ENCODE results near the gene PHKB.
"Not testable (repeated sequence)": the region's sequence is repeated elsewhere in the genome, so short reads cannot be mapped to it uniquely, and the experiment has no call there.

Gene PHKB

GRCh38 chr16:47460711-47461597, at the start of gene PHKB, which contains the start of gene ITFG1:
Gene PHKB (plus strand): TSS chr16:47461331. CDS start chr16:47461351, 20 bp downstream.
Gene ITFG1 (minus strand): TSS chr16:47461063. CDS start chr16:47461045, 18 bp downstream.
- DNase-seq, result peak; percentile 93 to 94

DNA sequence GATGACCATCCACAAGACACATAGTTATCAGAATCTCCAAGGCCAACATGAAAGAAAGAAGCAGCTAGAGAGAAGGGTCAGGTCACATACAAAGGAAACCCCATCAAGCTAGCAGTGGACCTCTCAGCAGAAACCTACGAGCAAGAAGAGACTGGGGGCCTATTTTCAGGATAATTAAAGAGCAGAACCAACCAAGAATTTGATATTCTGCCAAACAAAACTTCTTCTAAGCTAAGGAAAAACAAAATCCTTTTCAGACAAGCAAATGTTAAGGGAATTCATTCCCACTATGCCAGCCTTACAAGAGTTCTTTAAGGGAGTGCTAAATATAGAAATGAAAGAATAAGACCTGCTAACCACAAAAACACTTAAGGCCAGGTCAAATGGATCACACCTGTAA, 48.1 kb upstream of the PHKB start:
- no peak for DNase-seq

- no peak for DNase-seq
Observed at GRCh38 chr16:47416869-47417268, 44.3 kb upstream of the PHKB start.

DNA sequence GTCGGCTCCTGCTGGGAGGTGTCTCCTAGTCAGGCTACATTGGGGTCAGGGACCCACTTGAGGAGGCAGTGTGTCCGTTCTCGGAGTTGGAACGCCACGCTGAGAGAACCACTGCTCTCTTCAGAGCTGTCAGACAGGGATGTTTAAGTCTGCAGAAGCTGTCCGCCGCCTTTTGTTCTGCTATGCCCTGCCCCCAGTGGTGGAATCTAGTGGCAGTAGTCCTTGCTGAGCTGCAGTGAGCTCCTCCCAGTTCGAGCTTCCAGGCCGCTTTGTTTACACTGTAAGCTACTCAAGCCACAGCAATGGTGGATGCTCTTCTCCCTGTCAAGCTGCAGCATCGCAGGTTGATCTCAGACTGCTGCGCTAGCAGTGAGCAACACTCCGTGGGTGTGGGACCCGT, 36.3 kb upstream of the PHKB start:
- DNase-seq, result no peak

DNA sequence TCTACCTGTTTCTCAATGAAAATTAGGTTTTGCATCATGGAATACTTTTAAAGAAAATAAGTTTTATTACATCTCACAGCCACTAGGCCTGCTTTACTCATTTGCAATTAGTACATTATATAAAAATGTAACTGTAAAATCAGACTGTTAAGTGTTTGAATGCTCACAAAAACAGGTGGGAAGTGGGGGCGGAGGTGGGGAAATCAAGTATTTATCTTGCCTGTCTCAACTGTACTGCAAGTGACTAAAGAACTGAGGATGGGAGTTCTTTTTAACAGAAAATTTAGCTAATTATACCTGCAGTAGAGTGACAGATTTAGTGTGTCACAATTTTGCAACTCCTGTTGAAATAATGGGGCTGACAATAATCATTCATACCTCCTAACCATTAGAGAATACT, 34.3 kb upstream of the PHKB start:
- no peak for DNase-seq

- no peak for DNase-seq
Observed at GRCh38 chr16:47431960-47432359, 29.2 kb upstream of the PHKB start.

DNA sequence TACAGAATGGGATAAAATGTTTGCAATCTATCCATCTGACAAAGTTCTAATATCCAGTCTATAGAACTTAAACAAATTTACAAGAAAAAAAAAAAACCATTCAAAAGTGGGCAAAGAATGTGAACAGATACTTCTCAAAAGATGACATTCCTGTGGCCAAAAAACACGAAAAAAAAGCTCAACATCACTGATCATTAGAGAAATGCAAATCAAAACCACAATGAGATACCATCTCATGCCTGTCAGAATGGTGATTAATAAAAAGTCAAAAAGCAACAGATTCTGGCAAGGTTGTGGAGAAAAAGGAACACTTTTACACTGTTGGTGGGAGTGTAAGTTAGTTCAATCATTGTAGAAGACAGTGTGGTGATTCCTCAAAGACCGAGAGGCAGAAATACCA, 26.9 kb upstream of the PHKB start:
- not testable (repeated sequence) for DNase-seq

DNA sequence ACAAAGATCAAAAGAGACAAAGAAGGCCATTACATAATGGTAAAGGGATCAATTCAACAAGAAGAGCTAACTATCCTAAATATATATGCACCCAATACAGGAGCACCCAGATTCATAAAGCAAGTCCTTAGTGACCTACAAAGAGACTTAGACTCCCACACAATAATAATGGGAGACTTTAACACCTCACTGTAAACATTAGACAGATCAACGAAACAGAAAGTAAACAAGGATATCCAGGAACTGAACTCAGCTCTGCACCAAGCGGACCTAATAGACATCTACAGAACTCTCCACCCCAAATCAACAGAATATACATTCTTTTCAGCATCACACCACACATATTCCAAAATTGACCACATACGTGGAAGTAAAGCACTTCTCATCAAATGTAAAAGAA, 21.1 kb upstream of the PHKB start:
- DNase-seq, result not testable (repeated sequence)

GRCh38 chr16:47442884-47443283, 18.2 kb upstream of the PHKB start:
- DNase-seq, result not testable (repeated sequence)

- DNase-seq, result no peak
Observed at GRCh38 chr16:47446431-47446830, 14.7 kb upstream of the PHKB start.

DNA sequence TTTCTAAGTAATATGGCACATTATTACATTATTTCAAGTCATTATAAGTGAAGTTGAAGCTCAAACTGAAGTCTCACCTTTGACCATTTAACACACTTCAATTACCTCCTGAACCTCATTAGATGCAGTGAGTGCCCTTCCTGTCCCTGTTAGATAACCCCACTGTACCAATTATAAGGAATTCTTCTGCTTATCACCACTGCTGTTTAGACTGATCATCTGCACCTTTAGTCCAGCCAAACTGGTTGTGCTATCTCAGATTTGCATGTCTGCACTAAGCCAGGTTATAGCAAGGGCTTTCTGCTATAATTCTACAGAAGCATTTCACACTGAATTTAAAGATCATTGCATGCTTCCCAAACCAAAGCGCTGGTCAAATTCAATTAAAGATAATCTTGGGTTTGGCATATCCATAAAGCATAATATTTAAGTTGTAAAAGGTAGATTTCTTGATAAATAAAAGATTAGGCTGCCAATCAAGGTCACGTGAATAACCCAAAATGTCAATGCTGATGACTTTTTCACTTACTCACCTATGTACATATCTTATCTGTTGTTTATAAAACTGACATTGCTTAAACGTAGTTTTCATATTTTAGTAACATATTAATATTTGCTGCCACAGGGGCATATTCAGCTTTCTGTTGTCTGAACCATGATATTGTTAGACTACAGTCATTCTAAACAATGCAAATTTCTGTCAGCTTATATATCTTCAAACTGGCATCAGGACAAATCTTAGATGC, 12.1 kb upstream of the PHKB start:
- no peak for DNase-seq

GRCh38 chr16:47449788-47450187, 11.3 kb upstream of the PHKB start:
- DNase-seq, result no peak

DNA sequence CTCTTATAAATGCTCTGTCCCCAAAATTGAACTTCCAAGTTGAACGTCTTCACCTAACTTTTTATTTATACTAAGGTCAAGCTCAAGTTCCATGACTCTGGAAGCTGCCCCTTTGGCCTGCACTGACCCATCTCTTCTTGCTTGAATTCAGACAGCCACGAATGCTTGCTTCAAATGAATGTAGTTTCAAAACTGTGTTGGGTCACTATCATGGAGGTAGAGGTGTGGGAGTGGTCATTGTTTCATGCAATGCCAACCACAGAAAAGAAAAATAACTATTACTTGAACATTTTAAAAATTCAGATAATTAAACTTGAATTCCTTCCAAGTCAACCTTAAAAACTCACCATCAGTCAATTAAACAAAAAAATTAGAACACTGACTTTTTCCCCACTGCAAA, 2.8 kb upstream of the PHKB start:
- DNase-seq, result no peak

DNA sequence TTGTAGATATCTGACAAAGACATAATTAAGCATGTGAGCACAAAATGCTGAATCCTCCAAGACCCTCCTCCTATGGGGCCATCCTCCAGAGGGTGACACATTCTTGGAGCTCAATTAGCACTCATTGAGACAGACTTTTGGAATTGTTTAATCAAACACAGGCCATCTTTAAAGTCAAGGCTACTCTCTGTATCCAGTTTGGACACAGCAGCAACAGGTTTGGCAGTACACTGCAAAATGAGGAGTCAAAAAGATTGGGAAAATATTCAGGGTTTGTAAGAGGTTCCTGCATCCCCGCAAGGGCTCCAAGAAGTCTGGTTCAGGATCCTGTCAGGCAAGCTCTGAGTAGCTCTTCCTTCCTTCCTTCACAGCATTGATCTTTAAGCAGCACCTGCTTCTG, 1.5 kb upstream of the PHKB start:
- DNase-seq, result no peak

GRCh38 chr16:47460359-47460710, 796 bp upstream of the PHKB start:
- no peak for DNase-seq

- DNase-seq, result peak in 1 of 2 donors; percentile 8
Observed at GRCh38 chr16:47461598-47462266, 601 bp downstream of the PHKB start.

- no peak for DNase-seq
Observed at GRCh38 chr16:47463771-47464624, 2.9 kb downstream of the PHKB start.

DNA sequence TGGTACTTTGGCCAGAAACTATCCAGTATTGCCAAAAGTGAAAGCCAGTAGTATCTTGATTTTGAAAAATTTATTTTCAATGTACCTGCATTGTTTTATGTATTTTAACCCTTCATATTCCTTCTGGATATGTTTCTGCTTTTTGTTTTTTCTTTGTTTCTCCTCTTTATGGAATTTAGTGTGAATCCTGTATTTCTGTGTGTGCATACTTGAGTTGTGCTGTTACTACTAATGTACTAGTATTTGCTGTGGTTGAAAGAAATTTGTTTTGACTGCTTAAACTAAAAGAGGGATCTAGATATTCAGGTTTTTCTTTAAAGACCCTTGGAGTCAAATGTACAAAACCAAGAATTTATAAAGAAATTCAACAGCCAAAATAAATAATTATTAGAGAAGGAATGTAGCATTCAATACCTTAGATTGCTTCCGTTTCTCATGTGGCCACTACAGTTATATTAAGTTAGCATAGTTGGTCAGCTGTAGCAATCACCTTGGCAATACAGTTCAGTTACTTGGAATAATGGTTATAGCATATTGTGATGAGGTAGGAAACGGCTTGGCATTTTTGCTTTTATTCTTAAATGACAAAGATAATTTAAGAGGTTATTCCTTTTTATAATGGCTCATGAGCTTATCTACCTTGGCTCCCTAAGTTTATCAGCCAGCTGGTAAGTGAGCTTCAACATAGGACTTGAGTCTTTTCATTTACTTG, 4.9 kb downstream of the PHKB start:
- DNase-seq, result no peak

DNA sequence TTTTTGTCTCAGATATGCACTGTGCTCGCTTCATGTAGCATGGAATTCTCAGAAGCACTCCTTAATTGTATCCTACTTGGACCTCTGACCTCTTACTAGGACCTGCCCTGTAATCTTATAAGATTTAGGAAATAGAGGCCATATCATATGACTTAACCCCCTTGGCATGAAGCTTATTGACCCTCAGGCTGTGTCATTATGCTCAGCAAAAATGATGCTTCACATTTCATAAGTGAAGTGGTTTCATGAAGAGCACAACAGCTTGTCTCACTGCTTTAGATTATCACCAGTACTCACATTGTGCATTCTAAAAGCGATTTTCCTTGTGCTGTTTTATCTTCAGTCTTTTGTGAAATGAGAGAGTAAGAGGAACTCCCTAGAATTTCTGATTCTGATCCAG, 6.4 kb downstream of the PHKB start:
- DNase-seq, result no peak

- DNase-seq, result not testable (repeated sequence)
Observed at GRCh38 chr16:47468070-47468689, 7.0 kb downstream of the PHKB start.

GRCh38 chr16:47469227-47469626, 8.1 kb downstream of the PHKB start:
- DNase-seq, result no peak
